Measurements from ENCODE around the gene MCIDAS.

DNA sequence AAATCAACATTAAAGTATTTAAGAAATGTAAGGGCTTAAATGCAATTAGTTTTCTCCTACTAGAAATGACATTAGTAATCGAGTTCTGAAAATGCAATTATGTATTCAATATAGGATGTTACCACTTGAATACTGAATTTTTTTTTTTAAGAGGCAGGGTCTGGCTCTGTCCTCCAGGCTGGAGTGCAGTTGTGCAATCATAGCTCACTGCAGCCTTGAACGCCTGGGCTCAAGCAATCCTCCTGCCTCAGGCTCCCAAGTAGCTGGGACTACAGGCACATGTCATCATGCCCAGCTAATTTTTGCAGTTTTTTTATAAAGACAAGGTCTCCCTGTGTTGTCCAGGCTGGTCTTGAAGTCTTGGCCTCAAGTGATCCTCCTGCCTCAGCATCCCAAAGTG, 55.6 kb downstream of the MCIDAS start:
- TF ChIP-seq, protein P1, sequence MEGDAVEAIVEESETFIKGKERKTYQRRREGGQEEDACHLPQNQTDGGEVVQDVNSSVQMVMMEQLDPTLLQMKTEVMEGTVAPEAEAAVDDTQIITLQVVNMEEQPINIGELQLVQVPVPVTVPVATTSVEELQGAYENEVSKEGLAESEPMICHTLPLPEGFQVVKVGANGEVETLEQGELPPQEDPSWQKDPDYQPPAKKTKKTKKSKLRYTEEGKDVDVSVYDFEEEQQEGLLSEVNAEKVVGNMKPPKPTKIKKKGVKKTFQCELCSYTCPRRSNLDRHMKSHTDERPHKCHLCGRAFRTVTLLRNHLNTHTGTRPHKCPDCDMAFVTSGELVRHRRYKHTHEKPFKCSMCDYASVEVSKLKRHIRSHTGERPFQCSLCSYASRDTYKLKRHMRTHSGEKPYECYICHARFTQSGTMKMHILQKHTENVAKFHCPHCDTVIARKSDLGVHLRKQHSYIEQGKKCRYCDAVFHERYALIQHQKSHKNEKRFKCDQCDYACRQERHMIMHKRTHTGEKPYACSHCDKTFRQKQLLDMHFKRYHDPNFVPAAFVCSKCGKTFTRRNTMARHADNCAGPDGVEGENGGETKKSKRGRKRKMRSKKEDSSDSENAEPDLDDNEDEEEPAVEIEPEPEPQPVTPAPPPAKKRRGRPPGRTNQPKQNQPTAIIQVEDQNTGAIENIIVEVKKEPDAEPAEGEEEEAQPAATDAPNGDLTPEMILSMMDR (IDR thresholded peaks at IDR 0.05): no peak
- TF ChIP-seq POLR2AphosphoS5 (IDR thresholded peaks at IDR 0.05): no peak
- TF ChIP-seq POLR2A (IDR thresholded peaks at IDR 0.05): no peak

Measured in breast epithelium (tissue), 3 donors.